Stimulated activated CD4-positive, alpha-beta T cell treated with anti-CD3 and anti-CD28 coated beads, Interleukin-1b, Interleukin-23, amount 100 ng/mL, for 4 hours (primary cell): ENCODE data around the gene JAK1.
A peak's percentile ranks its signal among the peaks of the same experiment; 100 is the strongest.
"Not testable (repeated sequence)": the region's sequence is repeated elsewhere in the genome, so short reads cannot be mapped to it uniquely, and the experiment has no call there.

ENCODE experiments used
- DNase-seq, 2 donors: peaks; one replicate each; pipeline ENCODE4 v3.0.0-alpha.2; 2020; ENCODE audit warnings: low read depth in 2 of 2

The JAK1 gene

GRCh38 chr1:64950284-64950809 is 16.0 kb downstream of the JAK1 start:
- DNase-seq: no peak

- peak in 1 of 2 donors; percentile 45 for DNase-seq
Observed at GRCh38 chr1:64948905-64949833, 17.2 kb downstream of the JAK1 start.

- no peak for DNase-seq
Observed at GRCh38 chr1:64948216-64948615, 18.1 kb downstream of the JAK1 start.

GRCh38 chr1:64946916-64947315 is 19.4 kb downstream of the JAK1 start:
- no peak for DNase-seq

- DNase-seq: no peak
Observed at GRCh38 chr1:64944913-64945312, 21.4 kb downstream of the JAK1 start.

- DNase-seq: no peak
Observed at GRCh38 chr1:64942675-64943074, 23.7 kb downstream of the JAK1 start.

GRCh38 chr1:64942118-64942517 is 24.2 kb downstream of the JAK1 start:
- no peak for DNase-seq

- no peak for DNase-seq
Observed at GRCh38 chr1:64941461-64942117, 24.8 kb downstream of the JAK1 start.

- DNase-seq: no peak
Observed at GRCh38 chr1:64940025-64940424, 26.3 kb downstream of the JAK1 start.

- DNase-seq: no peak
Observed at GRCh38 chr1:64938991-64939390, 27.4 kb downstream of the JAK1 start.

GRCh38 chr1:64936956-64937355 is 29.4 kb downstream of the JAK1 start:
- DNase-seq: no peak

- DNase-seq: no peak
Observed at GRCh38 chr1:64935551-64936155, 30.7 kb downstream of the JAK1 start.

GRCh38 chr1:64934878-64935275 is 31.5 kb downstream of the JAK1 start:
- DNase-seq: no peak

GRCh38 chr1:64934115-64934877 is 32.1 kb downstream of the JAK1 start:
- DNase-seq: no peak

- DNase-seq: no peak
Observed at GRCh38 chr1:64933296-64934070, 32.9 kb downstream of the JAK1 start.

GRCh38 chr1:64932962-64933295 is 33.4 kb downstream of the JAK1 start:
- no peak for DNase-seq

GRCh38 chr1:64930640-64931039 is 35.7 kb downstream of the JAK1 start:
- DNase-seq: not testable (repeated sequence)

GRCh38 chr1:64929221-64929620 is 37.1 kb downstream of the JAK1 start:
- no peak for DNase-seq

- no peak for DNase-seq
Observed at GRCh38 chr1:64928325-64928724, 38.0 kb downstream of the JAK1 start.

- DNase-seq: no peak
Observed at GRCh38 chr1:64925594-64925993, 40.8 kb downstream of the JAK1 start.

- no peak for DNase-seq
Observed at GRCh38 chr1:64923294-64923718, 43.0 kb downstream of the JAK1 start.
